A549 (cell line): ENCODE data around the gene KRTAP12-2. TPM values are rescaled to one million over a fixed set of nuclear protein-coding genes. Genes with fewer than 3 reads are reported as not detected.
"Not testable (repeated sequence)": the region's sequence is repeated elsewhere in the genome, so short reads cannot be mapped to it uniquely, and the experiment has no call there.

Experiments
- ATAC-seq, 2 experiments: fragments of 200-7000 bp in 1 of 2; fragments of >200 bp in 1 of 2; cut with Nextera tagmentation in 1 of 2; cut with Tn5 transposase in 1 of 2; 3 replicates each; pipeline versions ENCODE4 v1.8.0 to v1.9.1; 2018 to 2020; ENCODE audit warnings: mild to moderate bottlenecking in 1 of 2, moderate library complexity in 1 of 2
- CTCF ChIA-PET: fragments of 300-600 bp; sonication (Branson Sonifier 250); formaldehyde crosslinking; extraction: SDS; loops from one replicate; lab custom pipeline; 2021; ENCODE audit warnings: antibody characterized with exemption, inconsistent platforms; lab: Yijun Ruan, JAX
- POLR2A ChIA-PET: fragments of 350-600 bp; formaldehyde crosslinking; extraction: SDS; loops from one replicate; lab custom pipeline; 2021; ENCODE audit warnings: antibody characterized with exemption, inconsistent platforms; lab: Yijun Ruan, JAX
- DNase-seq, 2 experiments: peaks; one replicate each; pipeline versions ENCODE4 v3.0.0 to v3.0.0-alpha.2; 2011 to 2016; ENCODE audit warnings: low read depth in 1 of 2, low spot score in 1 of 2
- FAIRE-seq: peaks from 2 replicates; lab custom pipeline; 2011; peaks lifted over from hg19 to GRCh38; lab: Jason Lieb, UNC
- H3K27ac ChIP-seq, 2 experiments: fragments of >200 bp; sonication (Bioruptor Twin); formaldehyde crosslinking; 3 replicates each; pipeline ENCODE4 v1.5.1; 2016 to 2017
- H3K4me1 ChIP-seq: fragments of >200 bp; sonication (Bioruptor Twin); formaldehyde crosslinking; 3 replicates; pipeline ENCODE4 v1.6.1; 2016
- H3K4me2 ChIP-seq: fragments of >200 bp; sonication (Bioruptor Twin); formaldehyde crosslinking; 3 replicates; pipeline ENCODE4 v1.6.1; 2016
- H3K4me3 ChIP-seq: fragments of >200 bp; sonication (Bioruptor Twin); formaldehyde crosslinking; 3 replicates; pipeline ENCODE4 v1.5.1; 2016
- H3K9me3 ChIP-seq: fragments of >200 bp; sonication (Bioruptor Twin); formaldehyde crosslinking; 3 replicates; pipeline ENCODE4 v1.6.1; 2016
- CBX2 ChIP-seq: fragments of 200-600 bp; sonication (generic); IDR thresholded peaks from 2 replicates; pipeline ENCODE4 v1.6.1; 2016; ENCODE audit warnings: low read depth, mild to moderate bottlenecking, borderline replicate concordance
- CBX8 ChIP-seq: fragments of 200-600 bp; sonication (generic); IDR thresholded peaks from 2 replicates; pipeline ENCODE4 v1.6.1; 2016
- EHF ChIP-seq: fragments of 250-450 bp; sonication (Bioruptor Pico); IDR thresholded peaks from 2 replicates; pipeline ENCODE4 v1.5.0; 2020; ENCODE audit warnings: mild to moderate bottlenecking
- HEYL ChIP-seq: fragments of 250-450 bp; sonication (Bioruptor Pico); IDR thresholded peaks from 2 replicates; pipeline ENCODE4 v1.8.0; 2021; ENCODE audit warnings: mild to moderate bottlenecking, moderate library complexity
- KDM1A ChIP-seq: fragments of 200-600 bp; sonication (generic); IDR thresholded peaks from 2 replicates; pipeline ENCODE4 v1.6.1; 2016; ENCODE audit warnings: low read depth, mild to moderate bottlenecking
- MYC ChIP-seq: IDR thresholded peaks from 2 replicates; pipeline ENCODE4 v1.6.1; 2012; ENCODE audit warnings: mild to moderate bottlenecking, inconsistent platforms, low read length, improper control_type of control experiment, borderline replicate concordance
- NFE2L2 ChIP-seq: fragments of 150-350 bp; conservative IDR thresholded peaks from 2 replicates; pipeline ENCODE4 v1.6.1; 2014; ENCODE audit warnings: low read length
- NPAS2 ChIP-seq: fragments of 250-450 bp; sonication (Bioruptor Pico); IDR thresholded peaks from 2 replicates; pipeline ENCODE4 v1.8.0; 2022; ENCODE audit warnings: mild to moderate bottlenecking, moderate library complexity, borderline replicate concordance
- RAD21 ChIP-seq, 2 experiments: fragments of >200 bp in 1 of 2; sonication (Bioruptor Twin) in 1 of 2; formaldehyde crosslinking in 1 of 2; IDR thresholded peaks in 1 of 2; conservative IDR thresholded peaks in 1 of 2; 2 replicates in 1 of 2; 3 replicates in 1 of 2; pipeline ENCODE4 v1.6.1; 2012 to 2018; ENCODE audit warnings: inconsistent platforms in 1 of 2
- RARB ChIP-seq: fragments of 250-450 bp; sonication (Bioruptor Pico); IDR thresholded peaks from 2 replicates; pipeline ENCODE4 v1.8.0; 2021; ENCODE audit warnings: mild to moderate bottlenecking, moderate library complexity
- RNF2 ChIP-seq: fragments of 200-600 bp; sonication (generic); IDR thresholded peaks from 2 replicates; pipeline ENCODE4 v1.6.1; 2016; ENCODE audit warnings: low read depth, mild to moderate bottlenecking, antibody characterized with exemption, moderate library complexity, borderline replicate concordance
- ZNF302 ChIP-seq: fragments of 250-450 bp; sonication (Bioruptor Pico); IDR thresholded peaks from 2 replicates; pipeline ENCODE4 v1.9.0; 2021; ENCODE audit warnings: inconsistent platforms, mild to moderate bottlenecking, moderate library complexity
- WGBS: methylation state at CpG from one replicate; pipeline ENCODE4 v1.1.6; 2017; ENCODE audit errors: missing lambda C conversion rate; 5-methylcytosine and 5-hydroxymethylcytosine counted together
- polyA plus RNA-seq, 4 experiments: library from polyadenylated mRNA; depleted of rRNA in 3 of 4; stranded (reverse); fragments of >200 nt; fragmentation: RNase III in 1 of 4; extraction: RNeasy Plus Mini Kit Qiagen cat#74134 plus additional on column Dnase treatment in 1 of 4; gene quantifications; 2 replicates in 3 of 4; 3 replicates in 1 of 4; pipeline ENCODE4 v1.2.3, GENCODE V29; 2011 to 2017
- TF ChIP-seq, protein P1 (sequence below): fragments of 200-600 bp; sonication (generic); IDR thresholded peaks from 2 replicates; pipeline ENCODE4 v1.6.1; 2016; ENCODE audit warnings: antibody characterized with exemption, mild to moderate bottlenecking, moderate library complexity
- TF ChIP-seq, protein P2 (sequence below): fragments of 150-350 bp; IDR thresholded peaks from 2 replicates; pipeline ENCODE4 v1.6.1; 2014; ENCODE audit warnings: low read depth, mild to moderate bottlenecking, low read length
- TF ChIP-seq, protein P3 (sequence below): IDR thresholded peaks from 2 replicates; pipeline ENCODE4 v1.6.1; 2012
- TF ChIP-seq, protein P4 (sequence below): IDR thresholded peaks from 2 replicates; pipeline ENCODE4 v1.6.1; 2012
- TF ChIP-seq, protein P5 (sequence below): fragments of 250-450 bp; sonication (Bioruptor Pico); IDR thresholded peaks from 2 replicates; pipeline ENCODE4 v1.5.0; 2021; ENCODE audit warnings: mild to moderate bottlenecking, moderate library complexity, borderline replicate concordance
- TF ChIP-seq, protein P6 (sequence below): IDR thresholded peaks from 2 replicates; pipeline ENCODE4 v1.6.1; 2012; ENCODE audit warnings: low read depth, borderline replicate concordance

KRTAP12-2 gene
- polyA plus RNA-seq, 2 of the 4 experiments (the other 2 are of a cell fraction), result not detected

DNA sequence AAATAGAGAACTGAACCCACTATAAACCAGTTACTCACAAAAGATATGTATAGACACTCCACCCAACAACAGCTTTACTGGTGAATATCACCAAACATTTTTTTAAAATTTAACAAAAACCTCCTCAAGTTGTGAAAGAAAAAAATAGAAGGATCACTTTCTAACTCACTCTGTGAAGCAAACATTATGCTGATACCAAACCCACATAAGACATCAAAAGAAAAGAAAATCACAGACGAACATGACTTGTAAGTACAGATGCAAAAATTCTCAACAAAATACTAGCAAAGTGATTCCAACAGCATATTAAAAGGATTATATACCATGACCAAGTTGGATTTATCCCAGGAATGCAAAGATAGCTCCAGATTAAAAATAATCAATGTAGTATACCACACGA, 25.0 kb upstream of the KRTAP12-2 start:
- WGBS, result 0% methylated on average over 2 of the region's 2 CpGs
- no peak for TF ChIP-seq RNF2
- TF ChIP-seq, protein P1, sequence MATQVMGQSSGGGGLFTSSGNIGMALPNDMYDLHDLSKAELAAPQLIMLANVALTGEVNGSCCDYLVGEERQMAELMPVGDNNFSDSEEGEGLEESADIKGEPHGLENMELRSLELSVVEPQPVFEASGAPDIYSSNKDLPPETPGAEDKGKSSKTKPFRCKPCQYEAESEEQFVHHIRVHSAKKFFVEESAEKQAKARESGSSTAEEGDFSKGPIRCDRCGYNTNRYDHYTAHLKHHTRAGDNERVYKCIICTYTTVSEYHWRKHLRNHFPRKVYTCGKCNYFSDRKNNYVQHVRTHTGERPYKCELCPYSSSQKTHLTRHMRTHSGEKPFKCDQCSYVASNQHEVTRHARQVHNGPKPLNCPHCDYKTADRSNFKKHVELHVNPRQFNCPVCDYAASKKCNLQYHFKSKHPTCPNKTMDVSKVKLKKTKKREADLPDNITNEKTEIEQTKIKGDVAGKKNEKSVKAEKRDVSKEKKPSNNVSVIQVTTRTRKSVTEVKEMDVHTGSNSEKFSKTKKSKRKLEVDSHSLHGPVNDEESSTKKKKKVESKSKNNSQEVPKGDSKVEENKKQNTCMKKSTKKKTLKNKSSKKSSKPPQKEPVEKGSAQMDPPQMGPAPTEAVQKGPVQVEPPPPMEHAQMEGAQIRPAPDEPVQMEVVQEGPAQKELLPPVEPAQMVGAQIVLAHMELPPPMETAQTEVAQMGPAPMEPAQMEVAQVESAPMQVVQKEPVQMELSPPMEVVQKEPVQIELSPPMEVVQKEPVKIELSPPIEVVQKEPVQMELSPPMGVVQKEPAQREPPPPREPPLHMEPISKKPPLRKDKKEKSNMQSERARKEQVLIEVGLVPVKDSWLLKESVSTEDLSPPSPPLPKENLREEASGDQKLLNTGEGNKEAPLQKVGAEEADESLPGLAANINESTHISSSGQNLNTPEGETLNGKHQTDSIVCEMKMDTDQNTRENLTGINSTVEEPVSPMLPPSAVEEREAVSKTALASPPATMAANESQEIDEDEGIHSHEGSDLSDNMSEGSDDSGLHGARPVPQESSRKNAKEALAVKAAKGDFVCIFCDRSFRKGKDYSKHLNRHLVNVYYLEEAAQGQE, result no peak
- no peak for TF ChIP-seq RAD21 (conservative IDR thresholded peaks at IDR 0.05 in 1 of 2, IDR thresholded peaks at IDR 0.05 in 1 of 2)
- TF ChIP-seq, protein P2, sequence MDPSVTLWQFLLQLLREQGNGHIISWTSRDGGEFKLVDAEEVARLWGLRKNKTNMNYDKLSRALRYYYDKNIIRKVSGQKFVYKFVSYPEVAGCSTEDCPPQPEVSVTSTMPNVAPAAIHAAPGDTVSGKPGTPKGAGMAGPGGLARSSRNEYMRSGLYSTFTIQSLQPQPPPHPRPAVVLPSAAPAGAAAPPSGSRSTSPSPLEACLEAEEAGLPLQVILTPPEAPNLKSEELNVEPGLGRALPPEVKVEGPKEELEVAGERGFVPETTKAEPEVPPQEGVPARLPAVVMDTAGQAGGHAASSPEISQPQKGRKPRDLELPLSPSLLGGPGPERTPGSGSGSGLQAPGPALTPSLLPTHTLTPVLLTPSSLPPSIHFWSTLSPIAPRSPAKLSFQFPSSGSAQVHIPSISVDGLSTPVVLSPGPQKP, result no peak
- TF ChIP-seq, protein P3, sequence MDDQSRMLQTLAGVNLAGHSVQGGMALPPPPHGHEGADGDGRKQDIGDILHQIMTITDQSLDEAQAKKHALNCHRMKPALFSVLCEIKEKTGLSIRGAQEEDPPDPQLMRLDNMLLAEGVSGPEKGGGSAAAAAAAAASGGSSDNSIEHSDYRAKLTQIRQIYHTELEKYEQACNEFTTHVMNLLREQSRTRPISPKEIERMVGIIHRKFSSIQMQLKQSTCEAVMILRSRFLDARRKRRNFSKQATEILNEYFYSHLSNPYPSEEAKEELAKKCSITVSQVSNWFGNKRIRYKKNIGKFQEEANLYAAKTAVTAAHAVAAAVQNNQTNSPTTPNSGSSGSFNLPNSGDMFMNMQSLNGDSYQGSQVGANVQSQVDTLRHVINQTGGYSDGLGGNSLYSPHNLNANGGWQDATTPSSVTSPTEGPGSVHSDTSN, result no peak
- TF ChIP-seq RARB (CRISPR knock-in tag), result no peak
- no peak for TF ChIP-seq CBX8
- TF ChIP-seq CBX2, result no peak
- no peak for TF ChIP-seq NFE2L2
- no peak for TF ChIP-seq MYC
- TF ChIP-seq, protein P4, sequence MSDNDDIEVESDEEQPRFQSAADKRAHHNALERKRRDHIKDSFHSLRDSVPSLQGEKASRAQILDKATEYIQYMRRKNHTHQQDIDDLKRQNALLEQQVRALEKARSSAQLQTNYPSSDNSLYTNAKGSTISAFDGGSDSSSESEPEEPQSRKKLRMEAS, result no peak
- TF ChIP-seq, protein P5, sequence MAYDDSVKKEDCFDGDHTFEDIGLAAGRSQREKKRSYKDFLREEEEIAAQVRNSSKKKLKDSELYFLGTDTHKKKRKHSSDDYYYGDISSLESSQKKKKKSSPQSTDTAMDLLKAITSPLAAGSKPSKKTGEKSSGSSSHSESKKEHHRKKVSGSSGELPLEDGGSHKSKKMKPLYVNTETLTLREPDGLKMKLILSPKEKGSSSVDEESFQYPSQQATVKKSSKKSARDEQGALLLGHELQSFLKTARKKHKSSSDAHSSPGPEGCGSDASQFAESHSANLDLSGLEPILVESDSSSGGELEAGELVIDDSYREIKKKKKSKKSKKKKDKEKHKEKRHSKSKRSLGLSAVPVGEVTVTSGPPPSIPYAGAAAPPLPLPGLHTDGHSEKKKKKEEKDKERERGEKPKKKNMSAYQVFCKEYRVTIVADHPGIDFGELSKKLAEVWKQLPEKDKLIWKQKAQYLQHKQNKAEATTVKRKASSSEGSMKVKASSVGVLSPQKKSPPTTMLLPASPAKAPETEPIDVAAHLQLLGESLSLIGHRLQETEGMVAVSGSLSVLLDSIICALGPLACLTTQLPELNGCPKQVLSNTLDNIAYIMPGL (CRISPR knock-in tag), result no peak
- no peak for TF ChIP-seq ZNF302
- no peak for TF ChIP-seq HEYL (CRISPR knock-in tag)
- TF ChIP-seq, protein P6, sequence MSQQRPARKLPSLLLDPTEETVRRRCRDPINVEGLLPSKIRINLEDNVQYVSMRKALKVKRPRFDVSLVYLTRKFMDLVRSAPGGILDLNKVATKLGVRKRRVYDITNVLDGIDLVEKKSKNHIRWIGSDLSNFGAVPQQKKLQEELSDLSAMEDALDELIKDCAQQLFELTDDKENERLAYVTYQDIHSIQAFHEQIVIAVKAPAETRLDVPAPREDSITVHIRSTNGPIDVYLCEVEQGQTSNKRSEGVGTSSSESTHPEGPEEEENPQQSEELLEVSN, result no peak
- no peak for TF ChIP-seq KDM1A
- TF ChIP-seq NPAS2, result no peak
- TF ChIP-seq EHF (CRISPR knock-in tag), result no peak
- DNase-seq (no peak), ATAC-seq (no peak), FAIRE-seq (no peak)
- peaks cover 14% of the 10 kb centered on the region; the same call in 2 of the 3 replicates for H3K9me3 ChIP-seq
- H3K4me3 ChIP-seq, result no peak overlapping the region
- H3K4me1 ChIP-seq, result no peaks in the 10 kb centered on the region
- ChIA-PET POLR2A (no interaction called here), CTCF (no interaction called here)
- no peak overlapping the region for H3K27ac ChIP-seq
- no peak overlapping the region for H3K4me2 ChIP-seq

DNA sequence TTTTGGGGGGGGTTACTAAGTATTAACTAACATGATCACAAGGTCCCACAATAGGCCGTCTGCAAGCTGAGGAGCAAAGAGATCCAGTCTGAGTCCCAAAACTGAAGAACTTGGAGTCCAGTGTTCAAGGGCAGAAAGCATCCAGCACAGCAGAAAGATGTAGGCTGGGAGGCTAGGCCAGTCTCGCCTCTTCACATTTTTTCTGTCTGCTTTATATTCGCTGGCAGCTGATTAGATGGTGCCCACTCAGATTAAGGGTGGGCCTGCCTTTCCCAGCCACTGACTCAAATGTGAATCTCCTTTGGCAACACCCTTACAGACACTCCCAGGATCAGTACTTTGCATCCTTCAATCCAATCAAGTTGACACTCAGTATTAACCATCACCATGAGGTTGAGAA, 23.0 kb upstream of the KRTAP12-2 start:
- not testable (repeated sequence) for FAIRE-seq, DNase-seq

More for the DNA sequence above, 23.0 kb upstream of the KRTAP12-2 start:
- WGBS, result 27% methylated on average over 3 of the region's 3 CpGs
- H3K4me3 ChIP-seq, H3K27ac ChIP-seq, CTCF ChIA-PET, ATAC-seq, H3K4me1 ChIP-seq, POLR2A ChIA-PET, H3K4me2 ChIP-seq: not testable (repeated sequence)
- peaks cover 14% of the 10 kb centered on the region; the same call in 2 of the 3 replicates for H3K9me3 ChIP-seq
